ENCODE measurements around the gene SDK2. TPM values are rescaled to one million over a fixed set of nuclear protein-coding genes. Genes with fewer than 3 reads are reported as not detected.

Gene SDK2
- total and polyA plus RNA-seq, 2 of the 8 experiments (the other 6 are each of a cell fraction or from before 2014, with no cell fraction given), result 3.9 to 4.1 TPM

DNA sequence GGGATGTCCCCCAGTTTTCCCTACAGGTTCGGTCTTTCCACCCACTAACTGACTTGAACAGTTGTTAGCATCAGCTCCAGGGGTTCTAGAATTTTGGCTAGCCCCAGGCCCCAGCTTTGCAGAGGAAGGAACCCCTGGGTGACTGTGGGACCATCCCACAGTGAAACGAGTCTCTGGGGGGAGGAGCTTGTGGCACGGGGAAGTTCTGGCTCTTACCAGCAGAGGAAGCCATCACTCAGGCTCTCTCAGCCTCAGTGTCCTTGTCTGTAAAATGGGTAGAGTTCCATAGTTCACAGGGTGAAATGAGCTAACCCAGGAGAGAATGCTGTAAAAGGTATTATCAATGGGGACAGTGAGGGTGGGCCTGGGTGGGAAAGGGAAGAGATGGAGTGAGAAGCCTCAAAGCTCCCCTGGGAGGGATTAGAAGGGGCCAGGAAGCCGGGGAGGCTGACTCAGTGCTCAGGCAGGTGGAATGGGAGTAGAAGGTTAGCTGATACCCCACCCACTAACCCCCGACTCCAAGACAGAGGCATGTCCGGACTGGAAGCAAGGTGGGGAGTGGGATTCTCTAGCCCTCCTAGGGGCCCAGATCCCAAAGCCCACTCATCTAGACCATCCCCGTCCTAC, 301.6 kb downstream of the SDK2 start (continued):
- TF ChIP-seq, protein P1, sequence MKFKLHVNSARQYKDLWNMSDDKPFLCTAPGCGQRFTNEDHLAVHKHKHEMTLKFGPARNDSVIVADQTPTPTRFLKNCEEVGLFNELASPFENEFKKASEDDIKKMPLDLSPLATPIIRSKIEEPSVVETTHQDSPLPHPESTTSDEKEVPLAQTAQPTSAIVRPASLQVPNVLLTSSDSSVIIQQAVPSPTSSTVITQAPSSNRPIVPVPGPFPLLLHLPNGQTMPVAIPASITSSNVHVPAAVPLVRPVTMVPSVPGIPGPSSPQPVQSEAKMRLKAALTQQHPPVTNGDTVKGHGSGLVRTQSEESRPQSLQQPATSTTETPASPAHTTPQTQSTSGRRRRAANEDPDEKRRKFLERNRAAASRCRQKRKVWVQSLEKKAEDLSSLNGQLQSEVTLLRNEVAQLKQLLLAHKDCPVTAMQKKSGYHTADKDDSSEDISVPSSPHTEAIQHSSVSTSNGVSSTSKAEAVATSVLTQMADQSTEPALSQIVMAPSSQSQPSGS (IDR thresholded peaks at IDR 0.05; ENCODE audit: low read length), result no peak
- TF ChIP-seq, protein P2, sequence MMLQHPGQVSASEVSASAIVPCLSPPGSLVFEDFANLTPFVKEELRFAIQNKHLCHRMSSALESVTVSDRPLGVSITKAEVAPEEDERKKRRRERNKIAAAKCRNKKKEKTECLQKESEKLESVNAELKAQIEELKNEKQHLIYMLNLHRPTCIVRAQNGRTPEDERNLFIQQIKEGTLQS (IDR thresholded peaks at IDR 0.05; ENCODE audit: insufficient read depth, low read depth, low read length), result no peak
- TF ChIP-seq SP1 (IDR thresholded peaks at IDR 0.05; ENCODE audit: low read depth, low read length) (no peak), KDM5A (IDR thresholded peaks at IDR 0.05; ENCODE audit: low read length) (no peak), CHD2 (IDR thresholded peaks at IDR 0.05; ENCODE audit: low read length) (no peak), EP300 (IDR thresholded peaks at IDR 0.05; ENCODE audit: borderline replicate concordance in 1 of 2, low read depth in 2 of 2, low read length in 2 of 2) (no peak), BCL11A (IDR thresholded peaks at IDR 0.05; ENCODE audit: low read depth in 2 of 2, low read length in 2 of 2) (no peak), BRCA1 (IDR thresholded peaks at IDR 0.05; ENCODE audit: low read depth, low read length) (no peak), SP2 (IDR thresholded peaks at IDR 0.05; ENCODE audit: low read length) (no peak), TBP (IDR thresholded peaks at IDR 0.05; ENCODE audit: low read depth, low read length) (no peak), TAF7 (optimal IDR thresholded peaks at IDR 0.05; ENCODE audit: borderline replicate concordance, low read depth, low read length) (no peak), KDM4A (IDR thresholded peaks at IDR 0.05; ENCODE audit: low read depth, low read length, severe bottlenecking) (no peak), RBBP5 (IDR thresholded peaks at IDR 0.05; ENCODE audit: borderline replicate concordance, low read depth, low read length) (no peak), KDM1A (IDR thresholded peaks at IDR 0.05; ENCODE audit: borderline replicate concordance, low read length) (peak; percentile 99), CHD1 (IDR thresholded peaks at IDR 0.05; ENCODE audit: low read depth, low read length) (no peak), SUZ12 (IDR thresholded peaks at IDR 0.05; ENCODE audit: low read length) (no peak), YY1 (IDR thresholded peaks at IDR 0.05; ENCODE audit: low read depth, low read length) (no peak), GABPA (IDR thresholded peaks at IDR 0.05; ENCODE audit: borderline replicate concordance, insufficient read depth, low read length) (no peak), TCF12 (IDR thresholded peaks at IDR 0.05; ENCODE audit: low read depth, low read length) (peak; percentile 33; the same call in 1 of the 2 replicates), MAFK (IDR thresholded peaks at IDR 0.05; ENCODE audit: low read depth, low read length) (no peak)
- TF ChIP-seq, protein P3, sequence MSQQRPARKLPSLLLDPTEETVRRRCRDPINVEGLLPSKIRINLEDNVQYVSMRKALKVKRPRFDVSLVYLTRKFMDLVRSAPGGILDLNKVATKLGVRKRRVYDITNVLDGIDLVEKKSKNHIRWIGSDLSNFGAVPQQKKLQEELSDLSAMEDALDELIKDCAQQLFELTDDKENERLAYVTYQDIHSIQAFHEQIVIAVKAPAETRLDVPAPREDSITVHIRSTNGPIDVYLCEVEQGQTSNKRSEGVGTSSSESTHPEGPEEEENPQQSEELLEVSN (IDR thresholded peaks at IDR 0.05), result no peak
- TF ChIP-seq, protein P4, sequence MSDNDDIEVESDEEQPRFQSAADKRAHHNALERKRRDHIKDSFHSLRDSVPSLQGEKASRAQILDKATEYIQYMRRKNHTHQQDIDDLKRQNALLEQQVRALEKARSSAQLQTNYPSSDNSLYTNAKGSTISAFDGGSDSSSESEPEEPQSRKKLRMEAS (IDR thresholded peaks at IDR 0.05), result no peak
